T-helper 1 cell treated with Interleukin-12 subunit alpha and Interleukin-12 subunit beta and Interleukin-4 antibody, amounts not matched to agents 30 μg/mL and 1 μg/mL, for 36 hours (primary cell): ENCODE data around the gene NFKBIB.
"Not testable (repeated sequence)": the region's sequence is repeated elsewhere in the genome, so short reads cannot be mapped to it uniquely, and the experiment has no call there.

Experiments
- H3K27ac Mint-ChIP-seq: one replicate; pipeline ENCODE4 v1.8.0; 2021; ENCODE audit warnings: mild to moderate bottlenecking, mixed read lengths
- H3K27me3 Mint-ChIP-seq: one replicate; pipeline ENCODE4 v1.8.0; 2021; ENCODE audit warnings: low read depth, mixed read lengths
- H3K36me3 Mint-ChIP-seq: one replicate; pipeline ENCODE4 v1.8.0; 2021; ENCODE audit warnings: low read depth, mixed read lengths
- H3K4me1 Mint-ChIP-seq: one replicate; pipeline ENCODE4 v1.8.0; 2021; ENCODE audit warnings: low read depth, mixed read lengths
- H3K4me3 Mint-ChIP-seq: one replicate; pipeline ENCODE4 v1.8.0; 2021; ENCODE audit warnings: mild to moderate bottlenecking, moderate library complexity, mixed read lengths
- H3K9me3 Mint-ChIP-seq: one replicate; pipeline ENCODE4 v1.8.0; 2021; ENCODE audit warnings: mixed read lengths

NFKBIB gene

DNA sequence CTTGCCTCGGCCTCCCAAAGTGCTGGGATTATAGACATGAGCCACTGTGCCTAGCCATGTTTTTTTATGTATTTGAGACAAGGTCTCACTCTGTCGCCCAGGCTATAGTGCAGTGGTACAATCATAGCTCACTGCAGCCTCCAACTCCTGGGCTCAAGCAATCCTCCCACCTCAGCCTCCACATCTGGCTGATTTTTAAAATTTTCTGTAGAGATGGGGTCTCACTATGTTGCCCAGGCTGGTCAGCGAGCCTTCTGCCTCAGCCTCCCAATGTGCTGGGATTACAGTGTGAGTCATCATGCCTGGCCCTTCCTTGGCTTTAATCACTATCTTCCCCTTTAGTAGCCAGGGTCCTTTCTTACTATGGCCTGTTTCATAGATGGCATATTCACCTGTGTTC is 15.1 kb upstream of the NFKBIB start:
- H3K36me3 Mint-ChIP-seq: not testable (repeated sequence)

DNA sequence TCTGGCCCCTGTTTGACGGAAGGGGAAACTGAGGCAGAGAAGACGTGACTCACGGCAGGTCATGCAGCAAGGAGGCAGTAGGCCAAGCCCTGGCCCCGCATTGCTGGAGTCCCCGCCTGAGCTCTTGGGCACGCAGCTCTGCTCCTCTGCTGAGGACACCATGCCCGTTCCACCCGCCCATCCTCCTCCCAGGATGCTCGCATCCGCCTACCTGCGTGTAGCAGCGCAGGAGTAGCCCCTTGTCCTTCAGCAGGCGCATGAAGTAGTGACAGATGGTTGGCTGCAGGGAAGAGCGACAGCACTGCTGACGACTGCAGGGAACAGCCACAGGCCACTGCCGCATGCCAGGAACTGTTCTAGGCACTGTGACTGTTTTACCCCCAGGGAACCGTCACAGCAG is 10.9 kb upstream of the NFKBIB start:
- no peak overlapping the region for H3K4me3 Mint-ChIP-seq
- H3K27ac Mint-ChIP-seq: no peak overlapping the region
- H3K27me3 Mint-ChIP-seq: no peaks in the 10 kb centered on the region
- no peaks in the 10 kb centered on the region for H3K4me1 Mint-ChIP-seq
- no peaks in the 10 kb centered on the region for H3K9me3 Mint-ChIP-seq
- peaks cover 2% of the 10 kb centered on the region for H3K36me3 Mint-ChIP-seq

More for the DNA sequence above, 15.1 kb upstream of the NFKBIB start:
- not testable (repeated sequence) for H3K4me1 Mint-ChIP-seq, H3K9me3 Mint-ChIP-seq, H3K27ac Mint-ChIP-seq, H3K4me3 Mint-ChIP-seq, H3K27me3 Mint-ChIP-seq

DNA sequence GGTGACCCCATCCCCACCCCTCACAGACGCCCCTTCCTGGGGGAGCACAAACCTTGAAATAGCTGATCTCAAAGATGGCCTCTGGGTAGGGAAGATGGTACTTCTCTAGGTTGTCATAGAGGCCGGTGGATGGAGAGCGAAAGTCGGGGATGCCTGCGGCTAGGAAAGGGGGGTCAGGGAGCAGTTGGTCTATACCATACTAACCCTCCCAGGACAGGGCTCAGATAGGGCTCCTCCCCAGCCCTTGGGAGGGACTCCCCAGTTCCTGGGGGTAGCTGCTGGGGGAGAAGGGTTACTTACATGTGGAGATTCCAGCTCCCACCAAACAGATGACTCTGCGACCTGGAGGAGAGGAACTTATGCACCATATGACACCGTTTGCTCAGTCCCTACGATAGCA is 10.0 kb upstream of the NFKBIB start:
- Mint-ChIP-seq H3K36me3 (peaks cover 4% of the 10 kb centered on the region), H3K4me1 (peaks cover 1% of the 10 kb centered on the region), H3K27me3 (no peaks in the 10 kb centered on the region), H3K27ac (no peak overlapping the region), H3K4me3 (no peak overlapping the region), H3K9me3 (no peaks in the 10 kb centered on the region)

DNA sequence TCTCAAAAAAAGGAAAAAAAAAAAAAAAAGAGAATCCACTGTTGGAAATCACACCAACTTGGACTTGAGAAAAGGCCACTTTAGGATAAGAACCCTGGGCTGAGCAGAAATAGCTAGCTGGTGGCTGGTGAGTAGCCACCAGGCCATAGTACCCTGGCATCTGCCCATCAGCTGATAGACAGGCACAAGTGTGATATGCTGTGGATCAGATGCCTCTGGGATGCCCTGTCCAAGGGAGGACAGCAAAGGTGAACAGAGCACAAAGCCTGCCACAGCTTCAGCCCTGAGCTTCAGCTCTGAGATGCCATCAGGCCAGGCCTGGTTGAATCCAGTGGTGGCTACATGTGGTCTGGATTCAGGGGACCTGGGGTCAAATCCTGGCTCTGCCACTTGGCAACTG is 9.1 kb upstream of the NFKBIB start:
- Mint-ChIP-seq H3K4me1 (peaks cover 2% of the 10 kb centered on the region), H3K9me3 (no peaks in the 10 kb centered on the region), H3K4me3 (no peak overlapping the region), H3K36me3 (peaks cover 5% of the 10 kb centered on the region), H3K27me3 (no peaks in the 10 kb centered on the region), H3K27ac (no peak overlapping the region)

DNA sequence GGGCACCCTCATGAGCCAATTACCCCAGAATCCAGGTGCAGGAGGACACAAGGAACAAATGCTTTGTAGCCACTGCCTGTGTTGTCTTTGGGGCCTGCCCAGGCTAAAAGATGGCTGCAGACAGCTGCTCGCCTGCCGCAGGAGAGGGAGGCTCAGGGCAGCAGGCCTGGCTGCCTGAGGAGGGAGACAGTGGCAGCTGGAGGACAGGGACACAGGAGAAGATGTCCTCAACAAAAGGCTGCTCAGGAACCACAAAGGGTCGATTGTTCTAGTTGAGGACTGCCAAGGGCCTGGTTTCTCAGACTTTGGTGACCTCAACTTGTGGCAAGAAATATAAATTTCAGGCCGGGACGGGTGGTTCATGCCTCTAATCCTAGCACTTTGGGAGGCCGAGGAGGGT is 8.0 kb upstream of the NFKBIB start:
- no peak overlapping the region for H3K4me3 Mint-ChIP-seq
- H3K36me3 Mint-ChIP-seq: peaks cover 5% of the 10 kb centered on the region
- no peak overlapping the region for H3K27ac Mint-ChIP-seq
- H3K9me3 Mint-ChIP-seq: no peaks in the 10 kb centered on the region
- H3K4me1 Mint-ChIP-seq: peaks cover 2% of the 10 kb centered on the region
- H3K27me3 Mint-ChIP-seq: no peaks in the 10 kb centered on the region

DNA sequence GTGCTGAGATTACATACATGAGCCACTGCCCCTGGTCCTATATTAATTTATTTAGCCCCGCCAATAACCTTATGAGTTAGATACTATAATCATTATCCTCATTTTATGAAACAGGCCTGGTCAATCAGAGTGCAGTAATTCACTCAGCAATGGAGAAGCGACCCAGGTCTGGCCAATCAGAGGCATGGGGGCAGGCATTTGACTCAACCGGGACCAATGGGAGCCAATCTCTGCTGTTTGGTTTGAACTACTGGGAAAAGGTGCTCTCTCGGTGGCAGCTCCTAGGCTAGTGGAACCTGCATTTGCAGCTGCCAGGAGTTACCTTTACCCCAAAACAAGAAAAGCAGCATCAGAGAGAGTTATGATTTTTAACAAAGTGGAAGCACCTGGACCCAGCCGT is 6.9 kb upstream of the NFKBIB start:
- no peak overlapping the region for H3K4me3 Mint-ChIP-seq
- no peaks in the 10 kb centered on the region for H3K27me3 Mint-ChIP-seq
- peaks cover 5% of the 10 kb centered on the region for H3K36me3 Mint-ChIP-seq
- H3K4me1 Mint-ChIP-seq: peaks cover 2% of the 10 kb centered on the region
- H3K9me3 Mint-ChIP-seq: no peaks in the 10 kb centered on the region
- no peak overlapping the region for H3K27ac Mint-ChIP-seq

DNA sequence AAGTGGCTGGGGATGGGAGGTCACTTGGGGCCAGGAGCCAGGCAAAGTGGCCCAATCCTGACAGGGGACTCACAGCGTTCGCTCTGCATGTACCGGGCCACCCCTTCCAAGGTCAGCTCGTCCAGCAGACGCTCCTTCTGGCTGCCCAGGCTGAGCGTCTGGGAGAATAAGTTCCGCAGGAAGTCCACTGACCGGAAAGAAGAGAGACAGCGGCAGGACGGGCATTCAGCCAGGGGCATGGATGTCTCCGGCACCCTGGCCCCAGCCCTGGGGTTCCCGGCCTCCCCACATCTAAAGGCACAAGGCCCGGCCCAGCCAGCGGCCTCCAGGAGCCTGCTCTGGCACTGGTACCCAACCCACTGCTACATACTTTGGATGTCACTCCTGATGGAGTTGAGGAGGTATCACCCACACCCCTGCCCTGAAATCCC is 6.4 kb upstream of the NFKBIB start:
- H3K36me3 Mint-ChIP-seq: peaks cover 5% of the 10 kb centered on the region
- H3K27me3 Mint-ChIP-seq: no peaks in the 10 kb centered on the region
- H3K4me3 Mint-ChIP-seq: no peak overlapping the region
- no peak overlapping the region for H3K27ac Mint-ChIP-seq
- H3K9me3 Mint-ChIP-seq: no peaks in the 10 kb centered on the region
- peaks cover 5% of the 10 kb centered on the region for H3K4me1 Mint-ChIP-seq

DNA sequence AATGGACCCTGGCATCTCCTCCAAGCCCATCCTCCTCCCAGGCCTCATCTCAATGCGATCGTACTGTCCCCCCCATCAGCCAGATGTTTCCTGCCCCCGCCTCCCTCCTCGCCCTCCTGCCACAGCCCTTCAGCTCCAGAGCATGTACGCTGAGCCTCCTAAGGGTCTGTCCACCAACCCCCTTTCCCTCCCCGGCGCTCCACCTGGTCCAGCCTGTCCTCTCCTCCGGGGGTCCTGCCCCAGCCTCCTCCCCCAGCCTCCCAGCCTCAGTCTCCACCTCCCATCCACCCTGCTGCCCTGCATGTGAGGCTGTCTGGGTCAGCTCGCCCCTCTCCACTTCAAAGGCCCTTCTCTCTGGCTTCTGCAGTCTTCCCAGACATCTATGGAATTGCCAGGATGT is 4.8 kb upstream of the NFKBIB start:
- peaks cover 5% of the 10 kb centered on the region for H3K36me3 Mint-ChIP-seq
- no peak overlapping the region for H3K4me3 Mint-ChIP-seq
- H3K4me1 Mint-ChIP-seq: peaks cover 10% of the 10 kb centered on the region
- H3K9me3 Mint-ChIP-seq: no peaks in the 10 kb centered on the region
- H3K27me3 Mint-ChIP-seq: no peaks in the 10 kb centered on the region
- no peak overlapping the region for H3K27ac Mint-ChIP-seq

DNA sequence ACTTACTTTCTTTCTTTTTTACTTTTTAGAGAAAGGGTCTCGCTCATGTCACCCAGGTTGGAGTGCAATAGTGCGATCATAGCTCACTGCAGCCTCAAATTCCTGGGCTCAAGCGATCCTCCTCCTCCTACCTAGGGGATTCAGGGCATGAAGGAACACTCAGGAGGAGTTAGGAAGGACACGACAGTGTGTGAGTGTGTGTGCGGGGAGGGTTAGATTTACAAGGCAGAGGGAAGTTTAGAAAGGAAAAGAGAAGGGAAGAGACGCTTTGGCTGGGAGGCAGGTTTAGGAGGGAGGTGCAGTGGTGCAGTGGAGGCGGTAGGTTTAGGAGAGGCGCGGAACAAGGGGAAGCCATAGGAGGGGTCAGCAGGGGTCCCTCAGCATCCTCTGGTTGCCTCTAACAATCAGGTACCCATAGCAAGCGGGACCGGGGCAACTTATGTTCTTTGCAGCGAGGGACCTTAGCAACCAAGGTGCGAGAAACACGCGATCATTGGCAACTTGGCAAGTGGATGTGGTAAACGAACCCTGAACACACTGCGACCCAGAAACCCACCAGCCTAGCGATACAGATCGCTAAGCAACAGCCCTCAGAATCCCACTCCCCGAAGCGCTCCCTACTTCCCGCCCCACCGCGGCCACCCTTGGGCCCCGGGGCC is 852 bp upstream of the NFKBIB start:
- peak overlapping the region; percentile 96 for H3K4me3 Mint-ChIP-seq
- H3K4me1 Mint-ChIP-seq: peaks cover 25% of the 10 kb centered on the region
- no peaks in the 10 kb centered on the region for H3K9me3 Mint-ChIP-seq
- H3K36me3 Mint-ChIP-seq: peaks cover 11% of the 10 kb centered on the region
- H3K27me3 Mint-ChIP-seq: no peaks in the 10 kb centered on the region
- H3K27ac Mint-ChIP-seq: peak overlapping the region; percentile 99

DNA sequence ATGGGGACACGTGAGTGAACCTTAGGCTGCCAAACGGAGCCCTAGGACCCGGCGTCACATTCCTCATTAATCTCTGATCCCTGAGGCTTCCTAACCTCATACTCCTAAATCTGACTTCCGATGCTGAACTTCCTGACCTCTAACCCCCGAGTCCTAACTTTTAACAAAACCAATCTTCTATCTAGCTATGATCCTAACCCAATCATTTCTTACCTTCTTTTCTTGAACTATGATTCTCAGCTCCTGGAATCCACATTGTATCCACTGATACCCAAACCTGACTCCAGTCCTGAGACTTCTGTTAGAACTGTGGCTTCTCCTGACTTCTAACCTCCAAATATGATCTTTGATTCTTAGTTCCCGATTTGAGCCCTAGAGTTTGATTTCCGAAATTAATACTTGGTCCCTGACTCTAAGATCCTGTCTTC is 447 bp downstream of the NFKBIB start:
- Mint-ChIP-seq H3K27ac (peak overlapping the region; percentile 95), H3K9me3 (no peaks in the 10 kb centered on the region), H3K4me3 (peak overlapping the region; percentile 96), H3K36me3 (peaks cover 18% of the 10 kb centered on the region), H3K27me3 (no peaks in the 10 kb centered on the region), H3K4me1 (peaks cover 28% of the 10 kb centered on the region)

DNA sequence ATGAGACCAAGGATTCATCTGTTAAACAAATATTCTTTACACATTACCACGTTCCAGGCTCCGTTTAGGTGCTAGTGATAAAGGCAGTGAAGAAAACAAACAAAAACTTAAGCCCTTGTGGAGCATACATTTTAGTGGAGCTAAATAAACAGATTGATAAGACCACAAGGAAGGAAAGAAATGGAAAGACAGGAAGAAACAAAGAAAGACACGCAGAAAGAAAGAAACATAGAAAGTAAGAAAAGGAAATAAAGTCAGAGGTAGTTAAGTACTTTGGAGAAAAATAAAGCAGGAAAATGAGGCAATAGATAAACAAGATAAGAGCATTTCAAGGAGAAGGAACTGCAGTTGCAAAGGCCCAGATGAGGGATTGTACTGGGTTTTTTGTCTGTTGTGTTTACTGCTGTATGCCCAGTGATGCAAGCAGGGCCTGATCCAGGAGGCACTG is 998 bp downstream of the NFKBIB start:
- H3K27me3 Mint-ChIP-seq: no peaks in the 10 kb centered on the region
- no peaks in the 10 kb centered on the region for H3K9me3 Mint-ChIP-seq
- H3K36me3 Mint-ChIP-seq: peaks cover 21% of the 10 kb centered on the region
- peak overlapping the region; percentile 95 for H3K27ac Mint-ChIP-seq
- H3K4me1 Mint-ChIP-seq: peaks cover 28% of the 10 kb centered on the region
- peak overlapping the region; percentile 96 for H3K4me3 Mint-ChIP-seq

DNA sequence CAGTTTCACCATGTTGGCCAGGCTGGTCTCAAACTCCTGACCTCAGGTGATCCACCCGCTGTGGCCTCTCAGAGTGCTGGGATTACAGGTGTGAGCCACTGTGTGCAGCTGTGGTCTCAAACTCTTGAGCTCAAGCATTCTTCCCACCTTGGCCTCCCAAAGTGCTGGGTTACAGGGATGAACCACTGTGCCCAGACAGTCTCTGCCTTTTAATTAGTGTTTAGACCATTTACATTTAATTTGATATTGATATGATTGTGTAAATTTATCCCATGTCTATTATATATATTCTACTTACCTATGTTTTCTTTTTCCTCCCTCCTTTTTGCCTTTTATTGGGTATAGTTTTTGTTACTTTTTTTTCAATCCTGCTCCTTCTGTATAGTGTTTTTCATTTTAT is 1.9 kb downstream of the NFKBIB start:
- H3K4me1 Mint-ChIP-seq: peaks cover 28% of the 10 kb centered on the region
- H3K27ac Mint-ChIP-seq: peak overlapping the region; percentile 15
- H3K27me3 Mint-ChIP-seq: no peaks in the 10 kb centered on the region
- H3K36me3 Mint-ChIP-seq: peaks cover 23% of the 10 kb centered on the region
- H3K4me3 Mint-ChIP-seq: peak overlapping the region; percentile 58
- H3K9me3 Mint-ChIP-seq: no peaks in the 10 kb centered on the region

DNA sequence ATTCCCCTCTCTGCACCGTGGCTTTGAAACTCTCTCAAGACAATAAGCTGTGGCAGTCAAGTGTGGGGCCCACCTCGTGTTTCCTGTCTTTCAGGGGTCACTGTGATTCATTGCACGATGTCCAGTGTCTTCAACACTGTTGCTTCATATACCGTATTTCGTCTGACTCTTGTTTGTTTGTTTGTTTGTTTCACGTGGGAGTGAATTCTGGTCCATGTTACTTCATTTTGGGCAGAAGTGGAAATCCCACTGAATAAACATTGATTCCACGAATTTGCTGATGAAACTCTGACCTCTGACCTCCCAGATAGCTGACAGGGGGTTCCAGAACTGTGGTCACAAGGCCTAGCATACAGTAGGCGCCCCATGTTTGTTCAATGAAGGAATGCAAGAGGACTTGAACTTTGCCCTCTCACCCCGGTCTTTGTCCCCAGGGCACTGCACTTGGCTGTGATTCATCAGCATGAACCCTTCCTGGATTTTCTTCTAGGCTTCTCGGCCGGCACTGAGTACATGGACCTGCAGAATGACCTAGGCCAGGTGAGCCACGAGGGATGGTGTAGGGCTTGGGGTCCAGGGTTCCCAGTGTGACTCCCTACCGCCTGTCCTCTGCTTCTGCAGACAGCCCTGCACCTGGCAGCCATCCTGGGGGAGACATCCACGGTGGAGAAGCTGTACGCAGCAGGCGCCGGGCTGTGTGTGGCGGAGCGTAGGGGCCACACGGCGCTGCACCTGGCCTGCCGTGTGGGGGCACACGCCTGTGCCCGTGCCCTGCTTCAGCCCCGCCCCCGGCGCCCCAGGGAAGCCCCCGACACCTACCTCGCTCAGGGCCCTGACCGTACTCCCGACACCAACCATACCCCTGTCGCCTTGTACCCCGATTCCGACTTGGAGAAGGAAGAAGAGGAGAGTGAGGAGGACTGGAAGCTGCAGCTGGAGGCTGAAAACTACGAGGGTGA is 5.1 kb downstream of the NFKBIB start:
- H3K4me1 Mint-ChIP-seq: peaks cover 22% of the 10 kb centered on the region
- no peaks in the 10 kb centered on the region for H3K9me3 Mint-ChIP-seq
- H3K27me3 Mint-ChIP-seq: no peaks in the 10 kb centered on the region
- peaks cover 36% of the 10 kb centered on the region for H3K36me3 Mint-ChIP-seq
- H3K27ac Mint-ChIP-seq: no peak overlapping the region
- no peak overlapping the region for H3K4me3 Mint-ChIP-seq

DNA sequence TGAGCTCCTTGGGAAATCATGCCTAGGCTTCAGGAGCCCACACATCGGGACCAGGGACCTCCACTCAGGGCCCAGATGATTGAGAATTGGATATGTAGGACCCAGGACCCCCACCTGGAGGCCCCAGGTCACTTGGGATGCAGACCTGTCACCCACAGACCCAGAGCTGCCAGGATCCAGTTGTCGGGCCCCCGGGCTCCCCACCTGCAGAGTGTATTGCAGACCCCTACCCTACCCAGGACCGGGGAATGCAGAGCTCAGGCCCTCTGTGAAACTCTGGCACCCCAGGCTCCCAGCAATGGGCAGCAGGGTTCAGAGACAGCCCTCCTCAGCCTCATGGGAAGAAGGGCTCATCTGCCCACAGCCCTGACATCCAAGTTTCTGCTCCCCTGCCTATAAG is 5.9 kb downstream of the NFKBIB start:
- Mint-ChIP-seq H3K36me3 (peaks cover 39% of the 10 kb centered on the region), H3K27ac (no peak overlapping the region), H3K4me3 (no peak overlapping the region)

DNA sequence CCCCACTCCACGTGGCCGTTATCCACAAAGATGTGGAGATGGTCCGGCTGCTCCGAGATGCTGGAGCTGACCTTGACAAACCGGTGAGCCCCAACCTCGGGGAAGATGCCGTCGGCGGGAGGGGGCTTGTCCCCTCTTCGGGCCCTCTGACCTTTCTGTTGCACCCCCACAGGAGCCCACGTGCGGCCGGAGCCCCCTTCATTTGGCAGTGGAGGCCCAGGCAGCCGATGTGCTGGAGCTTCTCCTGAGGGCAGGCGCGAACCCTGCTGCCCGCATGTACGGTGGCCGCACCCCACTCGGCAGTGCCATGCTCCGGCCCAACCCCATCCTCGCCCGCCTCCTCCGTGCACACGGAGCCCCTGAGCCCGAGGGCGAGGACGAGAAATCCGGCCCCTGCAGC is 7.5 kb downstream of the NFKBIB start:
- H3K4me3 Mint-ChIP-seq: no peak overlapping the region
- H3K36me3 Mint-ChIP-seq: peaks cover 37% of the 10 kb centered on the region
- H3K9me3 Mint-ChIP-seq: no peaks in the 10 kb centered on the region
- no peaks in the 10 kb centered on the region for H3K27me3 Mint-ChIP-seq
- no peak overlapping the region for H3K27ac Mint-ChIP-seq
- peaks cover 12% of the 10 kb centered on the region for H3K4me1 Mint-ChIP-seq

More for the DNA sequence above, 5.9 kb downstream of the NFKBIB start:
- peaks cover 22% of the 10 kb centered on the region for H3K4me1 Mint-ChIP-seq
- H3K27me3 Mint-ChIP-seq: no peaks in the 10 kb centered on the region
- no peaks in the 10 kb centered on the region for H3K9me3 Mint-ChIP-seq
